PC-9 (cell line): ENCODE results near the gene EIF3I. TPM values are rescaled to one million over a fixed set of nuclear protein-coding genes. Genes with fewer than 3 reads are reported as not detected.

Experiments used
- BruUV-seq: library from RNA; stranded (reverse); fragments of 400-500 nt; replicated peaks from 2 replicates; lab custom pipeline; 2021; lab: Mats Ljungman, UMichigan
- CTCF ChIA-PET: fragments of 300-600 bp; sonication (Branson Sonifier 250); formaldehyde crosslinking; loops from one replicate; lab custom pipeline; 2022; ENCODE audit warnings: antibody characterized with exemption; lab: Charles Lee
- POLR2A ChIA-PET: fragments of 300-600 bp; sonication (Branson Sonifier 250); formaldehyde crosslinking; loops from one replicate; lab custom pipeline; 2022; ENCODE audit warnings: antibody characterized with exemption; ENCODE audit not compliant: unreplicated experiment; lab: Charles Lee
- DNase-seq, 2 experiments: peaks; one replicate each; pipeline versions ENCODE4 v3.0.0 to v3.0.0-alpha.2; 2015 to 2022; ENCODE audit warnings: mixed read lengths in 1 of 2
- H2AFZ ChIP-seq: fragments of 200-600 bp; sonication (generic); 2 replicates; pipeline ENCODE4 v1.8.1; 2017; ENCODE audit warnings: antibody characterized with exemption
- H3F3A ChIP-seq: fragments of 200-600 bp; sonication (generic); 2 replicates; pipeline ENCODE4 v1.8.1; 2017; ENCODE audit warnings: antibody characterized with exemption, mild to moderate bottlenecking, low read depth; ENCODE audit not compliant: insufficient read depth
- H3K27ac ChIP-seq: fragments of 200-600 bp; sonication (generic); 2 replicates; pipeline ENCODE4 v1.6.1; 2016; ENCODE audit warnings: mixed run types
- H3K27me3 ChIP-seq: fragments of 200-600 bp; sonication (generic); 2 replicates; pipeline ENCODE4 v1.6.1; 2016; ENCODE audit warnings: low read depth, mixed run types; ENCODE audit not compliant: insufficient read depth
- H3K36me3 ChIP-seq: fragments of 200-600 bp; sonication (generic); 2 replicates; pipeline ENCODE4 v1.6.1; 2016; ENCODE audit warnings: low read depth, mixed run types
- H3K4me1 ChIP-seq: fragments of 200-600 bp; sonication (generic); replicated peaks from 2 replicates; pipeline ENCODE4 v1.6.1; 2016; ENCODE audit warnings: mixed run types; ENCODE audit not compliant: insufficient read depth
- H3K4me2 ChIP-seq: fragments of 200-600 bp; sonication (generic); 2 replicates; pipeline ENCODE4 v1.6.1; 2017; ENCODE audit warnings: mixed run types
- H3K4me3 ChIP-seq: fragments of 200-600 bp; sonication (generic); 2 replicates; pipeline ENCODE4 v1.6.1; 2016; ENCODE audit warnings: mixed run types
- H3K79me2 ChIP-seq: fragments of 200-600 bp; sonication (generic); 2 replicates; pipeline ENCODE4 v1.6.1; 2017; ENCODE audit warnings: low read depth, mixed run types
- H3K9me2 ChIP-seq: fragments of 200-600 bp; sonication (generic); 2 replicates; pipeline ENCODE4 v1.8.1; 2017; ENCODE audit warnings: mild to moderate bottlenecking; ENCODE audit not compliant: insufficient read depth
- H3K9me3 ChIP-seq: fragments of 200-600 bp; sonication (generic); 2 replicates; pipeline ENCODE4 v1.8.1; 2016; ENCODE audit warnings: low read depth; ENCODE audit not compliant: insufficient read depth
- H4K20me1 ChIP-seq: fragments of 200-600 bp; sonication (generic); 2 replicates; pipeline ENCODE4 v1.8.1; 2017; ENCODE audit not compliant: insufficient read depth
- CTCF ChIP-seq: fragments of 200-600 bp; sonication (generic); conservative IDR thresholded peaks from 2 replicates; pipeline ENCODE4 v1.6.1; 2017; ENCODE audit warnings: mixed run types, antibody characterized with exemption, mild to moderate bottlenecking, moderate library complexity
- EZH2 ChIP-seq: fragments of 200-600 bp; sonication (generic); IDR thresholded peaks from 2 replicates; pipeline ENCODE4 v1.8.0; 2017; ENCODE audit warnings: antibody characterized with exemption, low read depth
- intact Hi-C: fragments of 100-400 bp; cut with micrococcal nuclease; formaldehyde crosslinking; loops from one replicate; pipeline ENCODE4 v1.10.0; 2022; ENCODE audit not compliant: unreplicated experiment
- total RNA-seq: library from RNA; stranded (reverse); gene quantifications from 2 replicates; pipeline ENCODE4 v1.2.3, GENCODE V29; 2021

EIF3I gene
- total RNA-seq, 1 experiment from 2014 or later, result 229 TPM

DNA sequence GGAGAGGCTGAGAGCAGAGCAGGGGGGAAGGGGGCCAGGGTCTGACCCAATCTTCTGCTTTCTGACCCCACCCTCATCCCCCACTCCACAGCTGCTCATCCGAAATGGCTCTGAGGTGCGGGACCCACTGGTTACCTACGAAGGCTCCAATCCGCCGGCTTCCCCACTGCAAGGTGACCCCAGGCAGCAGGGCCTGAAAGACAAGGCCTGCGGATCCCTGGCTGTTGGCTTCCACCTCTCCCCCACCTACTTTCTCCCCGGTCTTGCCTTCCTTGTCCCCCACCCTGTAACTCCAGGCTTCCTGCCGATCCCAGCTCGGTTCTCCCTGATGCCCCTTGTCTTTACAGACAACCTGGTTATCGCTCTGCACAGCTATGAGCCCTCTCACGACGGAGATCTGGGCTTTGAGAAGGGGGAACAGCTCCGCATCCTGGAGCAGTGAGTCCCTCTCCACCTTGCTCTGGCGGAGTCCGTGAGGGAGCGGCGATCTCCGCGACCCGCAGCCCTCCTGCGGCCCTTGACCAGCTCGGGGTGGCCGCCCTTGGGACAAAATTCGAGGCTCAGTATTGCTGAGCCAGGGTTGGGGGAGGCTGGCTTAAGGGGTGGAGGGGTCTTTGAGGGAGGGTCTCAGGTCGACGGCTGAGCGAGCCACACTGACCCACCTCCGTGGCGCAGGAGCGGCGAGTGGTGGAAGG, 52.6 kb downstream of the EIF3I start:
- H3K27me3 ChIP-seq, result no peaks in the 10 kb centered on the region
- H3K79me2 ChIP-seq, result no peaks in the 10 kb centered on the region
- no peak overlapping the region for H2AFZ ChIP-seq
- H3F3A ChIP-seq, result peaks cover 6% of the 10 kb centered on the region; the same call in 1 of the 2 replicates
- no peak overlapping the region for H3K27ac ChIP-seq
- no peak for DNase-seq
- H3K36me3 ChIP-seq, result no peaks in the 10 kb centered on the region
- H3K4me1 ChIP-seq, result peaks cover 18% of the 10 kb centered on the region
- intact Hi-C loops, result no loop called here
- no peaks in the 10 kb centered on the region for H3K9me3 ChIP-seq
- no peaks in the 10 kb centered on the region for H3K9me2 ChIP-seq
- H3K4me3 ChIP-seq, result no peak overlapping the region
- no TSS peak for BruUV-seq
- peak overlapping the region; percentile 86; the same call in 1 of the 2 replicates for H3K4me2 ChIP-seq
- ChIA-PET POLR2A (interaction anchor here (0.6 kb wide), 1 partner anchor 195 kb away, joined by 4 read pairs; no protein-coding TSS in a partner anchor), CTCF (interaction anchor here (0.6 to 0.7 kb wide), 3 partner anchors 26 to 281 kb away, joined by 3 to 6 read pairs (median 3); no protein-coding TSS in a partner anchor)
- TF ChIP-seq CTCF (no peak), EZH2 (no peak)
- H4K20me1 ChIP-seq, result no peaks in the 10 kb centered on the region

- Histone ChIP-seq H3K36me3 (no peaks in the 10 kb centered on the region), H3K9me2 (no peaks in the 10 kb centered on the region), H3K27ac (no peak overlapping the region), H3K9me3 (no peaks in the 10 kb centered on the region), H4K20me1 (no peaks in the 10 kb centered on the region), H3K4me1 (peaks cover 18% of the 10 kb centered on the region), H3K79me2 (no peaks in the 10 kb centered on the region), H3K4me3 (no peak overlapping the region), H2AFZ (no peak overlapping the region), H3K4me2 (no peak overlapping the region), H3K27me3 (no peaks in the 10 kb centered on the region), H3F3A (peaks cover 6% of the 10 kb centered on the region; the same call in 1 of the 2 replicates)
- ChIA-PET POLR2A (no interaction called here), CTCF (interaction anchor here (0.6 to 0.7 kb wide), 4 partner anchors 23 to 281 kb away, joined by 3 to 8 read pairs (median 4); no protein-coding TSS in a partner anchor)
- BruUV-seq, result no TSS peak
- intact Hi-C loops, result no loop called here
- TF ChIP-seq CTCF (no peak), EZH2 (no peak)
- peak in 1 of 2 experiments; percentile 24 for DNase-seq
These were observed 53.2 kb downstream of the EIF3I start for GRCh38 chr1:32275424-32275823.

GRCh38 chr1:32276032-32276782, 54.0 kb downstream of the EIF3I start:
- H3K9me2 ChIP-seq, result no peaks in the 10 kb centered on the region
- no peaks in the 10 kb centered on the region for H3K79me2 ChIP-seq
- peaks cover 6% of the 10 kb centered on the region; the same call in 1 of the 2 replicates for H3F3A ChIP-seq
- ChIA-PET POLR2A (no interaction called here), CTCF (interaction anchor here (0.6 kb wide), 1 partner anchor 24 kb away, joined by 8 read pairs; no protein-coding TSS in a partner anchor)
- no peaks in the 10 kb centered on the region for H3K27me3 ChIP-seq
- H3K4me3 ChIP-seq, result no peak overlapping the region
- H3K4me2 ChIP-seq, result no peak overlapping the region
- H2AFZ ChIP-seq, result no peak overlapping the region
- no peaks in the 10 kb centered on the region for H3K36me3 ChIP-seq
- intact Hi-C loops, result no loop called here
- no peaks in the 10 kb centered on the region for H4K20me1 ChIP-seq
- BruUV-seq, result no TSS peak
- H3K27ac ChIP-seq, result no peak overlapping the region
- H3K4me1 ChIP-seq, result peaks cover 18% of the 10 kb centered on the region
- DNase-seq, result no peak
- TF ChIP-seq CTCF (no peak), EZH2 (no peak)
- H3K9me3 ChIP-seq, result no peaks in the 10 kb centered on the region
